Heart left ventricle (tissue), 13 donors: ENCODE results near the gene RBX1.

Experiments used
- CTCF ChIP-seq, 12 donors: fragments of 200-600 bp; sonication (generic) in 4 of 12; IDR thresholded peaks; one replicate each; pipeline versions ENCODE4 v1.5.0 to v1.8.0; 2018 to 2022; ENCODE audit warnings: antibody characterized with exemption in 12 of 12, mild to moderate bottlenecking in 5 of 12
- POLR2A ChIP-seq, 2 donors: fragments of 450-650 bp; IDR thresholded peaks; one replicate each; pipeline ENCODE4 v1.6.1; 2017; ENCODE audit warnings: antibody characterized with exemption in 2 of 2, mild to moderate bottlenecking in 2 of 2, moderate library complexity in 2 of 2
- donor health status: ischemic (EF 13 %, LVEDD 7.1; RV severe dilation, severe dysfunction).
- donor health status: DM: no; HTN: yes; CAD: no.
- donor health status: DM: no; HTN: no; CAD: no.
- donor health status: ischemic (EF 25% LVEDD 6.9; RV normal size, moderate dysfunction).
- donor health status: ischemic (EF 25% LVEDD 5.7; RV mildly dilated, moderate dysfunction).
- donor health status: ischemic (EF 35%, LVEDD 5.7; RV mildly dilated, moderate dysfunction).
- donor health status: nonischemic (EF 11% LVEDD 7.7; RV severe dilation, severe dysfunction).
- donor health status: DM: yes; HTN: yes; CAD: no.
- donor health status: PGD.
- donor health status: ischemic (EF 29% LVEDD 5.4; RV normal size, mild dysfunction).
- donor health status: nonischemic (EF 23%, LVEDD 6.1; RV moderate dilation, normal function).

- TF ChIP-seq CTCF (IDR thresholded peaks at IDR 0.05) = no peak
- no peak for TF ChIP-seq POLR2A (IDR thresholded peaks at IDR 0.05)
Measured at GRCh38 chr22:40957601-40958000, 6.4 kb downstream of the RBX1 start.
